Karpas-422 (cell line): ENCODE results near the gene NBEAL1. TPM values are rescaled to one million over a fixed set of nuclear protein-coding genes. Genes with fewer than 3 reads are reported as not detected.
A peak's percentile ranks its signal among the peaks of the same experiment; 100 is the strongest.
"Not testable (repeated sequence)": the region's sequence is repeated elsewhere in the genome, so short reads cannot be mapped to it uniquely, and the experiment has no call there.

ENCODE experiments used
- DNase-seq: peaks from one replicate; pipeline ENCODE4 v3.0.0-alpha.2; 2015
- H2AFZ ChIP-seq: fragments of 200-600 bp; sonication (generic); 2 replicates; pipeline ENCODE4 v1.6.1; 2014; ENCODE audit warnings: antibody characterized with exemption, low read length, mixed read lengths
- H3K27ac ChIP-seq: fragments of 200-600 bp; sonication (generic); 2 replicates; pipeline ENCODE4 v1.5.1; 2014; ENCODE audit warnings: mild to moderate bottlenecking, low read length, moderate library complexity
- H3K27me3 ChIP-seq: fragments of 200-600 bp; sonication (generic); 2 replicates; pipeline ENCODE4 v1.6.1; 2014; ENCODE audit warnings: low read length, mixed read lengths
- H3K36me3 ChIP-seq: fragments of 200-600 bp; sonication (generic); 2 replicates; pipeline ENCODE4 v1.6.1; 2014; ENCODE audit warnings: low read length, mixed read lengths; ENCODE audit not compliant: insufficient read depth
- H3K4me1 ChIP-seq: fragments of 200-600 bp; sonication (generic); 2 replicates; pipeline ENCODE4 v1.6.1; 2014; ENCODE audit warnings: mild to moderate bottlenecking, low read length, mixed read lengths
- H3K4me2 ChIP-seq: fragments of 200-600 bp; sonication (generic); 2 replicates; pipeline ENCODE4 v1.6.1; 2014; ENCODE audit warnings: low read length, low read depth, mild to moderate bottlenecking; ENCODE audit not compliant: poor library complexity, severe bottlenecking
- H3K4me3 ChIP-seq: fragments of 200-600 bp; sonication (generic); 2 replicates; pipeline ENCODE4 v1.5.1; 2014; ENCODE audit warnings: mild to moderate bottlenecking, antibody characterized with exemption, low read length, mixed read lengths
- H3K79me2 ChIP-seq: fragments of 200-600 bp; sonication (generic); 2 replicates; pipeline ENCODE4 v1.6.1; 2014; ENCODE audit warnings: mild to moderate bottlenecking, low read length, mixed read lengths
- H3K9ac ChIP-seq: fragments of 200-600 bp; sonication (generic); 2 replicates; pipeline ENCODE4 v1.6.0; 2014; ENCODE audit warnings: low read length
- H3K9me2 ChIP-seq: fragments of 200-600 bp; sonication (generic), shearing (Covaris generic); replicated peaks from 2 replicates; pipeline ENCODE4 v1.6.0; 2014; ENCODE audit warnings: mild to moderate bottlenecking, low read length, moderate library complexity; ENCODE audit not compliant: insufficient read depth
- H3K9me3 ChIP-seq: fragments of 300-700, 200-600 bp; sonication (generic); 2 replicates; pipeline ENCODE4 v1.6.1; 2014; ENCODE audit warnings: low read length, mixed read lengths
- H4K20me1 ChIP-seq: fragments of 200-600 bp; sonication (generic); 2 replicates; pipeline ENCODE4 v1.6.1; 2014; ENCODE audit warnings: mild to moderate bottlenecking, antibody characterized with exemption, low read length, low read depth; ENCODE audit not compliant: insufficient read depth
- total RNA-seq: library from RNA; depleted of rRNA; stranded (reverse); fragments of >200 nt; shearing (Covaris generic); gene quantifications from 2 replicates; pipeline ENCODE4 v1.2.3, GENCODE V29; 2014; ENCODE audit warnings: low replicate concordance

Gene NBEAL1
- total RNA-seq, 1 experiment from 2014 or later, result 22.4 TPM

- DNase-seq, result no peak
- Histone ChIP-seq H3K9ac (no peak overlapping the region), H3K9me3 (no peaks in the 10 kb centered on the region), H3K4me3 (no peak overlapping the region), H3K79me2 (0 out of 2 replicates have a peak, but pooled peaks cover 2% of the 10 kb centered on the region), H3K36me3 (no peaks in the 10 kb centered on the region), H3K4me2 (no peak overlapping the region), H4K20me1 (no peaks in the 10 kb centered on the region), H3K27ac (no peak overlapping the region), H2AFZ (no peak overlapping the region), H3K27me3 (no peaks in the 10 kb centered on the region), H3K4me1 (0 out of 2 replicates have a peak, but pooled peaks cover 2% of the 10 kb centered on the region), H3K9me2 (no peaks in the 10 kb centered on the region)
Observed at GRCh38 chr2:203042178-203042577, 27.5 kb downstream of the NBEAL1 start.

GRCh38 chr2:203043226-203043625 is 28.6 kb downstream of the NBEAL1 start:
- Histone ChIP-seq H2AFZ (no peak overlapping the region), H3K9me2 (no peaks in the 10 kb centered on the region), H3K27ac (no peak overlapping the region), H3K4me1 (0 out of 2 replicates have a peak, but pooled peaks cover 2% of the 10 kb centered on the region), H3K9ac (no peak overlapping the region), H4K20me1 (no peaks in the 10 kb centered on the region), H3K4me2 (no peak overlapping the region), H3K27me3 (no peaks in the 10 kb centered on the region), H3K36me3 (no peaks in the 10 kb centered on the region), H3K79me2 (0 out of 2 replicates have a peak, but pooled peaks cover 2% of the 10 kb centered on the region), H3K4me3 (no peak overlapping the region), H3K9me3 (no peaks in the 10 kb centered on the region)
- DNase-seq, result no peak

GRCh38 chr2:203045867-203046266 is 31.2 kb downstream of the NBEAL1 start:
- Histone ChIP-seq H3K9ac (no peak overlapping the region), H2AFZ (no peak overlapping the region), H3K9me2 (no peaks in the 10 kb centered on the region), H3K9me3 (no peaks in the 10 kb centered on the region), H3K79me2 (0 out of 2 replicates have a peak, but pooled peaks cover 2% of the 10 kb centered on the region), H3K27me3 (no peaks in the 10 kb centered on the region), H3K27ac (no peak overlapping the region), H3K4me3 (no peak overlapping the region), H3K4me1 (0 out of 2 replicates have a peak, but pooled peaks cover 2% of the 10 kb centered on the region), H3K36me3 (no peaks in the 10 kb centered on the region), H4K20me1 (no peaks in the 10 kb centered on the region), H3K4me2 (no peak overlapping the region)
- no peak for DNase-seq

- Histone ChIP-seq H2AFZ (no peak overlapping the region), H3K27me3 (no peaks in the 10 kb centered on the region), H3K79me2 (no peaks in the 10 kb centered on the region), H3K9ac (no peak overlapping the region), H4K20me1 (no peaks in the 10 kb centered on the region), H3K27ac (no peak overlapping the region), H3K36me3 (peaks cover 8% of the 10 kb centered on the region; the same call in 1 of the 2 replicates), H3K4me1 (no peaks in the 10 kb centered on the region), H3K4me3 (no peak overlapping the region), H3K4me2 (no peak overlapping the region), H3K9me2 (no peaks in the 10 kb centered on the region), H3K9me3 (no peaks in the 10 kb centered on the region)
- no peak for DNase-seq
Observed at GRCh38 chr2:203052539-203052938, 37.9 kb downstream of the NBEAL1 start.

- no peak for DNase-seq
- Histone ChIP-seq H3K4me3 (no peak overlapping the region), H3K9me2 (no peaks in the 10 kb centered on the region), H3K4me1 (no peaks in the 10 kb centered on the region), H2AFZ (0 out of 2 replicates have a peak overlapping the region, but pooled peaks have one; percentile 30), H3K9me3 (no peaks in the 10 kb centered on the region), H3K36me3 (peaks cover 4% of the 10 kb centered on the region; the same call in 1 of the 2 replicates), H3K27me3 (no peaks in the 10 kb centered on the region), H3K9ac (no peak overlapping the region), H4K20me1 (no peaks in the 10 kb centered on the region), H3K79me2 (no peaks in the 10 kb centered on the region), H3K4me2 (no peak overlapping the region), H3K27ac (no peak overlapping the region)
Observed at GRCh38 chr2:203059567-203060240, 45.0 kb downstream of the NBEAL1 start.

- H3K27ac ChIP-seq, result no peak overlapping the region
- H3K9me3 ChIP-seq, result no peaks in the 10 kb centered on the region
- H3K4me1 ChIP-seq, result no peaks in the 10 kb centered on the region
- peaks cover 9% of the 10 kb centered on the region; the same call in 1 of the 2 replicates for H3K36me3 ChIP-seq
- no peak overlapping the region for H2AFZ ChIP-seq
- H4K20me1 ChIP-seq, result no peaks in the 10 kb centered on the region
- H3K4me2 ChIP-seq, result no peak overlapping the region
- no peaks in the 10 kb centered on the region for H3K9me2 ChIP-seq
- H3K79me2 ChIP-seq, result no peaks in the 10 kb centered on the region
- no peaks in the 10 kb centered on the region for H3K27me3 ChIP-seq
- no peak for DNase-seq
- H3K9ac ChIP-seq, result no peak overlapping the region
- H3K4me3 ChIP-seq, result no peak overlapping the region
Observed at GRCh38 chr2:203061346-203061745, 46.7 kb downstream of the NBEAL1 start.

- peaks cover 8% of the 10 kb centered on the region; the same call in 1 of the 2 replicates for H3K36me3 ChIP-seq
- no peaks in the 10 kb centered on the region for H3K4me1 ChIP-seq
- DNase-seq, result no peak
- H3K79me2 ChIP-seq, result no peaks in the 10 kb centered on the region
- H3K27me3 ChIP-seq, result no peaks in the 10 kb centered on the region
- no peak overlapping the region for H3K27ac ChIP-seq
- no peaks in the 10 kb centered on the region for H3K9me3 ChIP-seq
- H3K9me2 ChIP-seq, result no peaks in the 10 kb centered on the region
- H4K20me1 ChIP-seq, result no peaks in the 10 kb centered on the region
- no peak overlapping the region for H3K9ac ChIP-seq
- H3K4me3 ChIP-seq, result no peak overlapping the region
- no peak overlapping the region for H2AFZ ChIP-seq
- H3K4me2 ChIP-seq, result no peak overlapping the region
Observed at GRCh38 chr2:203062126-203062525, 47.5 kb downstream of the NBEAL1 start.

- H2AFZ ChIP-seq, H3K9me3 ChIP-seq, H3K36me3 ChIP-seq, DNase-seq, H3K79me2 ChIP-seq, H3K27me3 ChIP-seq, H3K9ac ChIP-seq, H3K4me1 ChIP-seq, H3K4me3 ChIP-seq, H3K9me2 ChIP-seq, H3K4me2 ChIP-seq, H4K20me1 ChIP-seq, H3K27ac ChIP-seq: not testable (repeated sequence)
Observed at GRCh38 chr2:203066519-203067091, 51.9 kb downstream of the NBEAL1 start.
